A673 (cell line): ENCODE measurements around the gene SEPTIN10.

ENCODE experiments used
- EZH2 ChIP-seq: fragments of 200-600 bp; sonication (generic); IDR thresholded peaks from 2 replicates; pipeline ENCODE4 v1.6.1; 2017; ENCODE audit warnings: borderline replicate concordance, low read depth, mild to moderate bottlenecking, mixed read lengths, antibody characterized with exemption, low read length; ENCODE audit not compliant: poor library complexity, severe bottlenecking
- TF ChIP-seq, protein P1 (sequence below): fragments of 300-800, 200-600 bp; sonication (generic); conservative IDR thresholded peaks from 2 replicates; pipeline ENCODE4 v1.5.1; 2017; ENCODE audit warnings: low read depth, mild to moderate bottlenecking, antibody characterized with exemption, low read length, moderate library complexity, mixed read lengths

DNA sequence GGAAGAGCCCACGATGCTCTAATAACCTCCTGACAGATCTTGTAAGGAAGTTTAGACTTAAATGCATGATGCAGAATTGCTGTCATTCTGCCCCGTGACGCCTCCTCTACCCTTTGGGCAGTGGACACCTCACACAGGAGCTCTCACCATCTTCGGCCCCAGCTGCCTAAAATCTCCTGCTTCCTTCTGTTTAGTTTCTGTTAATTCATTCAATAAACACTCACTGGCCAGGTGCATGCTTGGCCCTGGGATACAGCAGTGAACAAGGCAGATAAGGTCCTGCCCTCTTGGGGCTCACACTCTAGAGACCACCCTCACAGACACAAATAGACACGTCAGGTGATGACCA is 81.1 kb downstream of the SEPTIN10 start:
- TF ChIP-seq, protein P1, sequence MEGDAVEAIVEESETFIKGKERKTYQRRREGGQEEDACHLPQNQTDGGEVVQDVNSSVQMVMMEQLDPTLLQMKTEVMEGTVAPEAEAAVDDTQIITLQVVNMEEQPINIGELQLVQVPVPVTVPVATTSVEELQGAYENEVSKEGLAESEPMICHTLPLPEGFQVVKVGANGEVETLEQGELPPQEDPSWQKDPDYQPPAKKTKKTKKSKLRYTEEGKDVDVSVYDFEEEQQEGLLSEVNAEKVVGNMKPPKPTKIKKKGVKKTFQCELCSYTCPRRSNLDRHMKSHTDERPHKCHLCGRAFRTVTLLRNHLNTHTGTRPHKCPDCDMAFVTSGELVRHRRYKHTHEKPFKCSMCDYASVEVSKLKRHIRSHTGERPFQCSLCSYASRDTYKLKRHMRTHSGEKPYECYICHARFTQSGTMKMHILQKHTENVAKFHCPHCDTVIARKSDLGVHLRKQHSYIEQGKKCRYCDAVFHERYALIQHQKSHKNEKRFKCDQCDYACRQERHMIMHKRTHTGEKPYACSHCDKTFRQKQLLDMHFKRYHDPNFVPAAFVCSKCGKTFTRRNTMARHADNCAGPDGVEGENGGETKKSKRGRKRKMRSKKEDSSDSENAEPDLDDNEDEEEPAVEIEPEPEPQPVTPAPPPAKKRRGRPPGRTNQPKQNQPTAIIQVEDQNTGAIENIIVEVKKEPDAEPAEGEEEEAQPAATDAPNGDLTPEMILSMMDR, result no peak
- no peak for TF ChIP-seq EZH2
